DND-41 (cell line): Measurements from ENCODE around the gene ISG20.

ENCODE experiments used
- ATAC-seq: fragments of 200-7000 bp; cut with Tn5 transposase; 3 replicates; pipeline ENCODE4 v1.9.1; 2021; ENCODE audit warnings: low read depth; ENCODE audit not compliant: insufficient read depth
- DNase-seq: peaks from one replicate; pipeline ENCODE4 v3.0.0-alpha.2; 2020
- H2AFZ ChIP-seq: 2 replicates; pipeline ENCODE4 v1.6.0; 2012; ENCODE audit warnings: low read depth, low read length
- H3K27ac ChIP-seq: 2 replicates; pipeline ENCODE4 v1.5.1; 2012; ENCODE audit warnings: low read length, inconsistent platforms
- H3K27me3 ChIP-seq: fragments of 200-600 bp; sonication (generic); 2 replicates; pipeline ENCODE4 v1.6.0; 2012; ENCODE audit warnings: low read length, mild to moderate bottlenecking, inconsistent platforms; ENCODE audit not compliant: insufficient read depth, poor library complexity
- H3K36me3 ChIP-seq: 2 replicates; pipeline ENCODE4 v1.5.1; 2012; ENCODE audit warnings: low read length, inconsistent platforms; ENCODE audit not compliant: insufficient read depth
- H3K4me1 ChIP-seq: 2 replicates; pipeline ENCODE4 v1.5.1; 2012; ENCODE audit warnings: mild to moderate bottlenecking, low read length; ENCODE audit not compliant: insufficient read depth
- H3K4me2 ChIP-seq: 2 replicates; pipeline ENCODE4 v1.6.0; 2012; ENCODE audit warnings: mild to moderate bottlenecking, moderate library complexity, low read length, inconsistent platforms; ENCODE audit not compliant: insufficient read depth
- H3K4me3 ChIP-seq, 2 experiments: fragments of 200-600 bp in 1 of 2; shearing (Covaris generic) in 1 of 2; 2 replicates each; pipeline ENCODE4 v1.5.1; 2012 to 2016; ENCODE audit warnings: inconsistent platforms in 2 of 2, low read length in 2 of 2, mild to moderate bottlenecking in 2 of 2, low read depth in 1 of 2, moderate library complexity in 1 of 2
- H3K79me2 ChIP-seq: 2 replicates; pipeline ENCODE4 v1.6.0; 2012; ENCODE audit warnings: low read length, inconsistent platforms; ENCODE audit not compliant: insufficient read depth
- H3K9ac ChIP-seq: 2 replicates; pipeline ENCODE4 v1.6.0; 2012; ENCODE audit warnings: low read depth, mild to moderate bottlenecking, inconsistent platforms, low read length, moderate library complexity
- H3K9me3 ChIP-seq: 2 replicates; pipeline ENCODE4 v1.5.1; 2012; ENCODE audit warnings: low read length, moderate library complexity, mild to moderate bottlenecking, inconsistent platforms; ENCODE audit not compliant: insufficient read depth, severe bottlenecking
- H4K20me1 ChIP-seq: 2 replicates; pipeline ENCODE4 v1.6.0; 2012; ENCODE audit warnings: low read length; ENCODE audit not compliant: insufficient read depth
- CTCF ChIP-seq: IDR thresholded peaks from 2 replicates; pipeline ENCODE4 v1.5.1; 2012; ENCODE audit warnings: borderline replicate concordance, low read length, moderate library complexity, mild to moderate bottlenecking; ENCODE audit not compliant: poor library complexity, severe bottlenecking; ENCODE audit errors: extremely low read depth
- EZH2 ChIP-seq: IDR thresholded peaks from 3 replicates; pipeline ENCODE4 v1.6.1; 2012; ENCODE audit warnings: borderline replicate concordance, low read depth, mild to moderate bottlenecking, moderate library complexity, low read length, inconsistent platforms; ENCODE audit not compliant: severe bottlenecking

The ISG20 gene

GRCh38 chr15:88700716-88701115 is 61.9 kb downstream of the ISG20 start:
- TF ChIP-seq EZH2 (no peak), CTCF (no peak)
- Histone ChIP-seq H4K20me1 (no peaks in the 10 kb centered on the region), H3K9ac (no peak overlapping the region), H2AFZ (no peak overlapping the region), H3K4me2 (no peak overlapping the region), H3K27me3 (no peaks in the 10 kb centered on the region), H3K36me3 (no peaks in the 10 kb centered on the region), H3K27ac (no peak overlapping the region), H3K4me3 (no peak overlapping the region), H3K9me3 (no peaks in the 10 kb centered on the region), H3K79me2 (no peaks in the 10 kb centered on the region), H3K4me1 (no peaks in the 10 kb centered on the region)
- DNase-seq: no peak
- ATAC-seq: no peak

GRCh38 chr15:88701561-88702095 is 62.8 kb downstream of the ISG20 start:
- Histone ChIP-seq H3K27me3 (no peaks in the 10 kb centered on the region), H4K20me1 (no peaks in the 10 kb centered on the region), H3K27ac (no peak overlapping the region), H3K4me3 (no peak overlapping the region), H3K79me2 (no peaks in the 10 kb centered on the region), H3K36me3 (no peaks in the 10 kb centered on the region), H2AFZ (no peak overlapping the region), H3K9me3 (no peaks in the 10 kb centered on the region), H3K4me1 (no peaks in the 10 kb centered on the region), H3K4me2 (no peak overlapping the region), H3K9ac (no peak overlapping the region)
- ATAC-seq (peak; percentile 68; the same call in 2 of the 3 replicates), DNase-seq (peak; percentile 35)
- TF ChIP-seq EZH2: no peak
- peak; percentile 64 for TF ChIP-seq CTCF

DNA sequence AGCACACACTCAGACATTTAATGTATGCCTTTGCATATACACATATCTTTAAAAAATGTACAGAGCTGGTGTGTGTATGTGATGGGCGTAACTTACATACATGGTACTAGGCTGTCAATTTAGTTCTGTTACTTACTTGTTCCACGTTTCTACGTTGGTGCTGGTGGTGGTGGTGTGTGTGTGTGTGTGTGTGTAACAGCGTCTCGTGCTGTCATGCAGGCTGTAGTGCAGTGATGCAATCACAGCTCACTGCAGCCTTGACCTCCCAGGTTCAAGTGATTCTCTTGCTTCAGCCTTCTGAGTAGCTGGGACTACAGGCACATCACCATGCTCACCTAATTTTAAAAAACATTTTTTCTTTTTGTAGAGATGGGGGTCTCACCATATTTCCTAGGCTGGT is 64.2 kb downstream of the ISG20 start:
- DNase-seq (no peak), ATAC-seq (no peak)
- no peak overlapping the region for H3K4me2 ChIP-seq
- no peaks in the 10 kb centered on the region for H3K79me2 ChIP-seq
- H2AFZ ChIP-seq: no peak overlapping the region
- no peaks in the 10 kb centered on the region for H4K20me1 ChIP-seq
- no peaks in the 10 kb centered on the region for H3K36me3 ChIP-seq
- H3K9me3 ChIP-seq: no peaks in the 10 kb centered on the region
- no peak overlapping the region for H3K9ac ChIP-seq
- TF ChIP-seq CTCF: no peak
- TF ChIP-seq EZH2: no peak
- no peak overlapping the region for H3K4me3 ChIP-seq
- no peak overlapping the region for H3K27ac ChIP-seq
- H3K4me1 ChIP-seq: no peaks in the 10 kb centered on the region
- H3K27me3 ChIP-seq: no peaks in the 10 kb centered on the region

DNA sequence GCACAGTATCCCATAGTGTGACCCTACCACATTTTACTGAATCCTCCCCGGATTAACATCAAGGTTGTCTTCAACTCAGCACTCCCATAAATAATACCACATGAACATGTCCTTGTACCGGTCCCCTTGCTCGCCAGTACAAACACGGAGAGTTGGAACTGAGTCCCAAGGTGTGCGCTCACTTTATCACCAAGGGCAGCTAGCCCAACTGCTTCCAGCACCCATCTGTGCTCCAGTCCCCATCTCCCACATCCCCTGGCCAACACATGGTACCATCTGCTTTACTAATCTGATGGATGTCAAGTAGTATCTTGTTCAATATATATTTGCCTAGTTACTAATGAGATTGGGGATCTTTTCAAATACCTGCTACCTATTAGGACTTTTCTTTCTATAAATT is 64.7 kb downstream of the ISG20 start:
- ATAC-seq (no peak), DNase-seq (no peak)
- no peaks in the 10 kb centered on the region for H3K9me3 ChIP-seq
- no peaks in the 10 kb centered on the region for H3K4me1 ChIP-seq
- no peak overlapping the region for H2AFZ ChIP-seq
- H3K36me3 ChIP-seq: no peaks in the 10 kb centered on the region
- H3K9ac ChIP-seq: no peak overlapping the region
- H4K20me1 ChIP-seq: no peaks in the 10 kb centered on the region
- no peaks in the 10 kb centered on the region for H3K27me3 ChIP-seq
- no peaks in the 10 kb centered on the region for H3K79me2 ChIP-seq
- H3K4me3 ChIP-seq: no peak overlapping the region
- no peak overlapping the region for H3K4me2 ChIP-seq
- no peak overlapping the region for H3K27ac ChIP-seq
- TF ChIP-seq EZH2 (no peak), CTCF (no peak)
